Activated naive CD4-positive, alpha-beta T cell treated with anti-CD3 and anti-CD28 coated beads, Interleukin-2, amount 50 U/mL, for 16 hours (primary cell): Measurements from ENCODE around the gene THRSP.
"Not testable (repeated sequence)": the region's sequence is repeated elsewhere in the genome, so short reads cannot be mapped to it uniquely, and the experiment has no call there.

Source experiments
- DNase-seq: peaks from one replicate; pipeline ENCODE4 v3.0.0-alpha.2; 2020

The THRSP gene

DNA sequence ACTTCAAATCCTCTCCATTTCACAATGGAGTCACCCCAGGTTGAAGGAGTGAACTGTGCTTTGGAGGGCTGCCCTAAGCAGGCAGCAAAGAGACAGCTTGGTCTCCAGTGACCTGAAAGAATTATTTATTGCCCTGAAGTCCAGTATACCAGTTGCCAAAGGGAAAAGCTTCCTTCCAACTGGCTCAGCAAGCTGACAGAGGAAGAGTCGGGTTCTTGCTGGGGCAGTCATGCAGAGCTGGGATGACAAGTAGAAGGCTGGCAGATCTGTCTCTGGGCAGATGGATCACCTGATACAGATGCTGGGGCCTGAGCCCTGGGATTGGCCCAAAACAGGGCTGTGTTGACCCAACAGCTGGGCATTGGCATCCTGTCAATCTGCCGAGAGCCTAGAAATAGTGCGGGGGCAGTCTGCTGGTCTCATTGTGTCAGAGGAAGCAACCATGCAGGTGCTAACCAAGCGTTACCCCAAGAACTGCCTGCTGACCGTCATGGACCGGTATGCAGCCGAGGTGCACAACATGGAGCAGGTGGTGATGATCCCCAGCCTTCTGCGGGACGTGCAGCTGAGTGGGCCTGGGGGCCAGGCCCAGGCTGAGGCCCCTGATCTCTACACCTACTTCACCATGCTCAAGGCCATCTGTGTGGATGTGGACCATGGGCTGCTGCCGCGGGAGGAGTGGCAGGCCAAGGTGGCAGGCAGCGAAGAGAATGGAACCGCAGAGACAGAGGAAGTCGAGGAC lies at the start of gene THRSP:
Gene THRSP, plus strand, starts transcription at position 422 of the 742 bp plus-strand sequence. Its CDS starts 21 bp downstream, at position 443.
- DNase-seq, result no peak

- not testable (repeated sequence) for DNase-seq
Measured at GRCh38 chr11:78014937-78015520, 48.6 kb upstream of the THRSP start.

- DNase-seq, result no peak
Measured at GRCh38 chr11:78015878-78016277, 47.8 kb upstream of the THRSP start.

- no peak for DNase-seq
Measured at GRCh38 chr11:78019808-78020207, 43.9 kb upstream of the THRSP start.

DNA sequence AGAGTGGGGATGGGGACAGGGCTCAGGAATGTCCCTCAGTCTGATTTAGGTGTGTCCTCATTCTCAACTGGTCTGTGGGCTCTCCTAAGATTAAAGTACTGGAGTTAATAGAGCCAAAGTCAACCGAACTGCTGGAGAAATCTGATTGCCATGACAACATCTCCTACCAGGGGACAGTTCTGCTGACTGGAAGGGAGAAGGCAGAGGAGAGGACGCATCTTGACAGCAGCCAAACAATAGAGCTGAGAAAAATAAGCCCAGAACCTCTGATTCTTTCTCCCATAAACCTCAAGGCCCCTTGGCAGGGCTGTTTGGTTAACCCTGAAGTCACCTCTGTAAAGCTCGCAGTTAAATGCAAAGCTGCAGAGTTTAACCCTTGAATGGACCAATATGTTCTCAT lies 43.4 kb upstream of the THRSP start:
- DNase-seq, result no peak

DNA sequence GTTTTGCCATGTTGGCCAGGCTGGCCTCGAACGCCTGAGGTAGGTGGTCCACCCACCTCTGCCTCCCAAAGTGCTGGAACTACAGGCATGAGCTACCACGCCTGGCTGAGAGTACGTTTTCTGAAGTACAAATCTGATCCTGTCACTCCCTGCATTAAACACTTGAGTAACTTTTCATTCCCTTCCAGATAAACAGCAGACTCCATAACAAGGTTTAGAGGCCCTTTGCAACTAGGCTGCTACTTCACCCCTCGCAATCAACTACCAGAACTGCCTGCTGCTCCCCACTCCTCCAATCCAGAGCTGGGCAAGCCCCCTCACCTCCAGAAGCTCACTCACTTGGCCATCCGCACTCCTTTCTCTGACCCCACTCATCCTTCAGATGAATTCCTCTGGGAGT lies 42.0 kb upstream of the THRSP start:
- no peak for DNase-seq

GRCh38 chr11:78022397-78023396 lies 41.0 kb upstream of the THRSP start, which contains the start of gene KCTD14:
TSS of gene KCTD14 (minus strand) at chr11:78023276. CDS start at chr11:78023249, 27 bp downstream.
- no peak for DNase-seq

DNA sequence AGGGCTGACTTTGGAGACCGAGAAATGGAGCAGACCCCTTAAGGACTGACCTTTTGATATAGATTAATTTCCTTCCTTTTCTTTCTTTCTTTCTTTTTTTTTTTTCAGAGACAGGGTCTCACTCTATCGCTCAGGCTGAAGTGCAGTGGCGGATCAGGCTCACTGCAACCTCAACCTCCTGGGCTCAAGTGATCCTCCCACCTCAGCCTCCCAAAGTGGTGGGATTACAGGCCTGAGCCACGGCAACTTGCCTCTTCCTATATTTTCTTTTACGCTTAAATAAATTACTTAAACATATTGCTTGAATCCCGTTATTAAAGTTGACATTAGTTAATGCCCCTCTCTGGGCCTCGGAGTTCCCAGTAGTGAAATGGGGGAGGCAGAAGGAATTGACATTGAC lies 40.2 kb upstream of the THRSP start:
- no peak for DNase-seq

DNA sequence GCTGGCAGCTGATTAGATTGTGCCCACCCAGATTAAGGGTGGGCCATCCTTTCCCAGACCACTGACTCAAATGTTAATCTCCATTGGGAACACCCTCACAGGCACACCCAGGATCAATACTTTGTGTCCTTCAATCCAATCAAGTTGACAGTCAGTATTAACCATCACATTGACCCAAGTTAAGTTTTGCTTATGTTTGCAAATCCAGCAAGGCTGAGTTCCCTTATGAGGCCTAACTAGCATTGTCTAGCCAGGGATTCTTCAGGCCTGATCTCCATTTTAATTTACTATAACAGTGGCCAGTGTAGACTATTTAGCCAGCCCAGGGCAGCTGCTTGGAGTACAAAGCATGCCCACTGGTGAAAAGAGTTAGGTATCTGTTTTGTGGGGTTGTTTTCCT lies 38.3 kb upstream of the THRSP start:
- DNase-seq, result no peak

DNA sequence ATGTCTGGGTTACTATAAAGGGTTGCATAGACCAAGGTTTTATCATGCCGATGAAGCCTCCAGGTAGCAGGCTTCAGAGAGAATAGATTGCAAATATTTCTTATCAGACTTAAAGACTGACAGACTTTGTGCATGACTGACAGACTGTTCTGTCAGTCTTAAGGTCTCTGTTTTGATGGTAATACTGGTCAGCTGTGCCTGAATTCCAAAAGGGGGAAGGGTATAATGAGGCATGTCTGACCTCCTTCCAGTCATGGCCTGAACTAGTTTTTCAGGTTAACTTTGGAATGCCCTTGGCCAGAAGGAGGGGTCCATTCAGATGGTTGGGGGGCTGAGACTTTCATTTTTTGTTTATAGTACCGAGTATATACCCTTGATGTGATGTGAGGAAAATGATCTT lies 35.9 kb upstream of the THRSP start:
- no peak for DNase-seq

DNA sequence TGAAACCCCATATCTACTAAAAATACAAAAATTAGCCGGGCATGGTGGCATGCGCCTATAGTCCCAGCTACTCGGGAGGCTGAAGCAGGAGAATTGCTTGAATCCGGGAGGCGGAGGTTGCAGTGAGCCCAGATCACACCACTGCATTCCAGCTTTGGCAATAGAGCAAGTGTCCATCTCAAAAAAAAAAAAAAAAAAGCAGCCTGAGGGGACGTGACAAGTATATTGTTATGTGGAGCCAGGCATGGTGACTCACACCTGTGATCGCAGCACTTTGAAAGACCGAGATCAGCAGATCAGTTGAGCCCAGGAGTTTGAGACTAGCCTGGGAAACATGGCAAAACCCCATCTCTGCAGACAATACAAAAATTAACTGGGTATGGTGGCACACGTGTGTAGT lies 35.2 kb upstream of the THRSP start:
- not testable (repeated sequence) for DNase-seq

DNA sequence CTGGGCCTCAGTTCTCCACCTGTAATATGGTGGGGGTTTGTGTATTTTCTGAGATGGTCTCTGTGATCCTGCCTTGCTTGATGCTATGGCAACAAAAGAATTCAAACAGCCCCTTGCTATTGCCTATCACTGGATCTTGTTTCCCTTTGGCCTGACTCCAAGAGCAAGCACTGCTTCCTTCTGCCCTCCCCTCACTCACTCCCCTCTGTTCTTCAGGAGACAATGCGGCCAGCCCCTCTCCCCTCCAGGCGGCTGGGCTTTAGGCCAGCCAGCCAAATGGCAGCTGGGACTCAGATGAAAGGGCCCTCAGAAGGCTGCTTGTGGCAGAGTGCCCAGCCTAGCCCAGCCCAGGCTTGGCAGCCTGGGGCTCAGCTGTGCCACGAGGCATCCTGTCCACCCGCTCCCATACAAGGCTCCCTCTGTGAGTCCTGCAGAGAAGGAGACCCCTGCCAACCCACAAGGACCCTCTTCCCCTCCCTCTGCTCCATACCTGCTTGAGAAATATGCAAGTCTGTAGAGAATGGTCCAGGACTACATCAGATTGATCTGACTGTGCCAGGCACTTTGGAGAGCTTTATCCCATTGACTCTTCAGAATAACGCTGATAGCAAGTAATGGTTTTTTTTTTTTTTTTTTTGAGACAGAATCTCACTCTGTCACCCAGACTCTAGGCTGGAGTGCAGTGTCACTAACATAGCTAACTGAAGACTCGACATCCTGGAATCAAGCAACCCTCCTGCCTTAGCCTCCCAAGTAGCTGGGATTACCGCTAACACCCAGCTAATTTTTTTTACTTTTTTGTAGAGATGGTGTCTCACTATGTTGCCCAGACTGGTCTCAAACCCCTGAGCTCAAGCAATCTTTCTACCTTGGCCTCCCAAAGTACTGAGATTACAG lies 33.0 kb upstream of the THRSP start:
- no peak for DNase-seq

GRCh38 chr11:78031629-78032028 lies 32.0 kb upstream of the THRSP start:
- no peak for DNase-seq

- no peak for DNase-seq
Measured at GRCh38 chr11:78032090-78032489, 31.6 kb upstream of the THRSP start.

DNA sequence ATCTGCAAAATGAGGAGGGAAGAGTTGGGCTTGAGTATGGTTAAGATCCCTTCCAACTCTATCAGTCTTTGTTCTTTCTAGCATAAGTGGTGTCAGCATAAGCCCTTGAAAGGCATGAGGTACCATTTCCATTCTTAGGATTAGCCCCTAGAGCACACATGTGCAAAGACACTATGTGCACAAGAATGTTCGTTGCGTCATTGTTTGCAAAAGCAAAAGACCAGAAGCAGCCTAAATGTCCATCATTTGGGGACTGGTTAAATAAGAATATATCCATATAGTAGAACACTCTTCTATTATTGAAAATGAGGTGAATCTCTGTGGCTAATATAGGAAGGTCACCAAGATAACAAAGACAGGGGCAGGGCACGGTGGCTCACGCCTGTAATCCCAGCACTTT lies 30.6 kb upstream of the THRSP start:
- no peak for DNase-seq

- DNase-seq, result no peak
Measured at GRCh38 chr11:78034623-78035022, 29.0 kb upstream of the THRSP start.

GRCh38 chr11:78036313-78036712 lies 27.3 kb upstream of the THRSP start:
- no peak for DNase-seq

DNA sequence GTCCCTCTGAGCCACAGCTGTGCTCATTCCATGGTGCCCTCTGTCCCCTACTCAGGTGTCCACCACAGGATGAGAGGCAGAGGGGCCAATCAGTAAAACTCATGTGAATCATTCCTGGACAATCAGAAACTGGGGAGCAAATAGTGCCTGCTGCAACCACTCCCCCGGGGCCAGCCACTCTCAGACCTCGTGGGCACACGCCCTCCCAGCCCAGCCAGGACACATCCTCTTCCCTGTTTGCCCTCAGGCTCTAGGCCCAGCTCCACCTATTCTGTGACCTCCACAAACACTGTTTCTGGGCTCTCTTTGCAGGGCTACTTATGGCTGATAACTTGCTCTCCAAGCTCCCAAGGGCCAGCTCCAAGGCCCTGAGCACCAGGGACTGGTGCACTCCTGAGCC lies 26.6 kb upstream of the THRSP start:
- no peak for DNase-seq

GRCh38 chr11:78037825-78038620 lies 25.6 kb upstream of the THRSP start:
- DNase-seq, result no peak

GRCh38 chr11:78038697-78039313 lies 24.9 kb upstream of the THRSP start:
- DNase-seq, result no peak

DNA sequence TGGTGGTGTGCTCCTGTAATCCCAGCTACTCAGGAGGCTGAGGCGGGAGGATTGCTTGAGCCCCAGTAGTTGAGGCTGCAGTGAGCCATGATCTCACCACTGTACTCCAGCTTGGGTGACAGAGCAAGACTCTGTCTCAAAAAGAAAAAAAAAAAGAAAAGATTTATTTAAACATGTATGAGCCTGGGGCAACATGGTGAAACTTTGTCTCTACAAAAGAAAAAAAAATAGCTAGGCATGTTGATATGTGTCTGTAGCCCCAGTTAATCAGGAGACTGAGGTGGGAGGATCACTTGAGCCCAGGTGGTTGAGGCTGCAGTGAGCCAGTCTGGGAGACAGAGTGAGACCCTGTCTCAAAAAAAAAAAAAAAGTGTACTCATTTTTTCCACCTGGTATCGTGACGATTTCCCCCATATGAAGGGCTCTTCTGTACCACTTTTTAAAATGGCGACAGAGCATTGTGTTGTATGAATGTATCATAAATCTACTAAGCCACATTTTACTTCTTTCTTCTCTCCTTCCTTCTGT lies 24.2 kb upstream of the THRSP start:
- no peak for DNase-seq
